Liver (tissue), 9 donors: ENCODE results near the gene MAPK8IP3. TPM values are rescaled to one million over a fixed set of nuclear protein-coding genes. Genes with fewer than 3 reads are reported as not detected.

ENCODE experiments used
- DNase-seq: peaks from one replicate; pipeline ENCODE4 v3.0.0-alpha.2; 2017; ENCODE audit warnings: low spot score
- H3K27ac ChIP-seq, 2 donors: one replicate each; pipeline ENCODE4 v1.7.0; 2013; ENCODE audit warnings: inconsistent platforms in 2 of 2, low read length in 2 of 2, control low read depth in 1 of 2, low read depth in 1 of 2, mild to moderate bottlenecking in 1 of 2
- H3K27me3 ChIP-seq, 4 donors: one replicate each; pipeline versions ENCODE4 v1.6.1 to v1.7.0; 2013; ENCODE audit warnings: low read length in 3 of 4, inconsistent platforms in 1 of 4, mild to moderate bottlenecking in 1 of 4, moderate library complexity in 1 of 4; ENCODE audit not compliant: control insufficient read depth in 4 of 4, insufficient read depth in 4 of 4
- H3K36me3 ChIP-seq, 4 donors: one replicate each; pipeline versions ENCODE4 v1.6.1 to v1.7.0; 2013; ENCODE audit warnings: low read length in 3 of 4, mild to moderate bottlenecking in 3 of 4, low read depth in 1 of 4, moderate library complexity in 1 of 4; ENCODE audit not compliant: control insufficient read depth in 4 of 4, insufficient read depth in 3 of 4
- H3K4me1 ChIP-seq, 4 donors: one replicate each; pipeline versions ENCODE4 v1.6.1 to v1.7.0; 2013; ENCODE audit warnings: low read length in 3 of 4, mild to moderate bottlenecking in 3 of 4, moderate library complexity in 1 of 4; ENCODE audit not compliant: control insufficient read depth in 4 of 4, insufficient read depth in 4 of 4
- H3K4me3 ChIP-seq, 3 donors: one replicate each; pipeline versions ENCODE4 v1.6.1 to v1.7.0; 2013; ENCODE audit warnings: low read length in 3 of 3, control low read depth in 1 of 3, low read depth in 1 of 3, mild to moderate bottlenecking in 1 of 3
- H3K9ac ChIP-seq, 2 donors: one replicate each; pipeline ENCODE4 v1.7.0; 2013; ENCODE audit warnings: low read length in 2 of 2, mild to moderate bottlenecking in 2 of 2, moderate library complexity in 2 of 2, control low read depth in 1 of 2, low read depth in 1 of 2
- H3K9me3 ChIP-seq, 4 donors: one replicate each; pipeline versions ENCODE4 v1.6.1 to v1.7.0; 2013; ENCODE audit warnings: low read length in 3 of 4; ENCODE audit not compliant: control insufficient read depth in 4 of 4
- EGR1 ChIP-seq, 2 donors: IDR thresholded peaks; 2 replicates each; pipeline ENCODE4 v1.6.1; 2016 to 2018; ENCODE audit warnings: antibody characterized with exemption in 2 of 2, low read depth in 2 of 2
- FOXA1 ChIP-seq: IDR thresholded peaks from 2 replicates; pipeline ENCODE4 v1.6.1; 2016; ENCODE audit warnings: antibody characterized with exemption
- FOXA2 ChIP-seq: IDR thresholded peaks from 2 replicates; pipeline ENCODE4 v1.6.1; 2016; ENCODE audit warnings: antibody characterized with exemption
- GABPA ChIP-seq, 2 donors: IDR thresholded peaks in 1 of 2; conservative IDR thresholded peaks in 1 of 2; 2 replicates each; pipeline ENCODE4 v1.6.1; 2016; ENCODE audit warnings: antibody characterized with exemption in 2 of 2, mild to moderate bottlenecking in 1 of 2, moderate library complexity in 1 of 2
- HNF4A ChIP-seq, 2 donors: conservative IDR thresholded peaks; 2 replicates each; pipeline ENCODE4 v1.6.1; 2016; ENCODE audit warnings: antibody characterized with exemption in 2 of 2, mild to moderate bottlenecking in 2 of 2
- JUND ChIP-seq, 2 donors: IDR thresholded peaks; 2 replicates each; pipeline ENCODE4 v1.6.1; 2016; ENCODE audit warnings: antibody characterized with exemption in 2 of 2
- NR2F2 ChIP-seq: IDR thresholded peaks from 2 replicates; pipeline ENCODE4 v1.6.1; 2016; ENCODE audit warnings: antibody characterized with exemption
- RAD21 ChIP-seq, 2 donors: IDR thresholded peaks; 2 replicates each; pipeline ENCODE4 v1.6.1; 2016; ENCODE audit warnings: antibody characterized with exemption in 2 of 2, mild to moderate bottlenecking in 2 of 2
- RXRA ChIP-seq, 2 donors: IDR thresholded peaks; 2 replicates each; pipeline ENCODE4 v1.6.1; 2017 to 2018; ENCODE audit warnings: antibody characterized with exemption in 2 of 2, mild to moderate bottlenecking in 1 of 2
- SP1 ChIP-seq: IDR thresholded peaks from 2 replicates; pipeline ENCODE4 v1.6.1; 2018; ENCODE audit warnings: antibody characterized with exemption, mild to moderate bottlenecking
- TAF1 ChIP-seq: conservative IDR thresholded peaks from 2 replicates; pipeline ENCODE4 v1.6.1; 2016; ENCODE audit warnings: antibody characterized with exemption, mild to moderate bottlenecking
- YY1 ChIP-seq: IDR thresholded peaks from 2 replicates; pipeline ENCODE4 v1.6.1; 2016; ENCODE audit warnings: antibody characterized with exemption, mild to moderate bottlenecking
- WGBS: extraction: QIAGEN DNeasy Blood & Tissue Kit; methylation state at CpG from one replicate; pipeline ENCODE4 v1.1.7; 2013; 5-methylcytosine and 5-hydroxymethylcytosine counted together
- polyA plus RNA-seq, 2 donors: library from polyadenylated mRNA; stranded (reverse) in 1 of 2; unstranded in 1 of 2; fragments of 200-250 nt in 1 of 2; fragments of >200 nt in 1 of 2; fragmentation: Nextera tagmentation in 1 of 2; extraction: Ambion mirVana in 1 of 2; gene quantifications; one replicate each; pipeline versions ENCODE4 v1.2.1 to v1.2.3, GENCODE V29; 2013 to 2015
- total RNA-seq, 2 donors: library from RNA; depleted of rRNA; stranded (reverse); fragments of >200 nt; gene quantifications; one replicate each; pipeline ENCODE4 v1.2.3, GENCODE V29; 2014
- TF ChIP-seq, protein P1 (sequence below): IDR thresholded peaks from 2 replicates; pipeline ENCODE4 v1.6.1; 2016; ENCODE audit warnings: antibody characterized with exemption, mild to moderate bottlenecking
- TF ChIP-seq, protein P2 (sequence below): fragments of 150-350 bp; IDR thresholded peaks from 2 replicates; pipeline ENCODE4 v1.5.1; 2017; ENCODE audit warnings: improper control_type of control experiment, low read depth, low read length; ENCODE audit not compliant: missing input control
- TF ChIP-seq, protein P3 (sequence below): IDR thresholded peaks from 2 replicates; pipeline ENCODE4 v1.6.1; 2016; ENCODE audit warnings: antibody characterized with exemption
- TF ChIP-seq, protein P4 (sequence below): IDR thresholded peaks from 2 replicates; pipeline ENCODE4 v1.6.1; 2016; ENCODE audit warnings: antibody characterized with exemption
- TF ChIP-seq, protein P5 (sequence below): IDR thresholded peaks from 2 replicates; pipeline ENCODE4 v1.6.1; 2016; ENCODE audit warnings: antibody characterized with exemption
- donor health status: healthy.
- donor health status: healthy.
- donor health status: healthy.
- donor health status: healthy.
- donor health status: healthy.

The MAPK8IP3 gene
- total and polyA plus RNA-seq, 4 donors = 4.1 to 43.0 (median 9.3) TPM

DNA sequence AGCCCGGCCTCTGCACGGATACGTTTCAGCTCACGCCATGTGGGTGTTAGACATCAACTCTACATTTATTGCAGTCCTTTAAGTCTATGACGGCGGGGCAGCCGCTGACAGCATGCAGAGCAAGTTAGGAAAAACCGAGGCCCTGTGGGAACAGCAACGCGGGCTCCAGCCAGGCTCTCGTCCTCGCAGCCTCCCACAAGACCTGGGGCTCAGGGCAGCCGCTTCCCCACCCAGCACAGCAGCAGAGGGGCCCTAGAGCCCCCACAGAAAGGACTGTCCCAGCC, 70.6 kb downstream of the MAPK8IP3 start:
- TF ChIP-seq, protein P1, sequence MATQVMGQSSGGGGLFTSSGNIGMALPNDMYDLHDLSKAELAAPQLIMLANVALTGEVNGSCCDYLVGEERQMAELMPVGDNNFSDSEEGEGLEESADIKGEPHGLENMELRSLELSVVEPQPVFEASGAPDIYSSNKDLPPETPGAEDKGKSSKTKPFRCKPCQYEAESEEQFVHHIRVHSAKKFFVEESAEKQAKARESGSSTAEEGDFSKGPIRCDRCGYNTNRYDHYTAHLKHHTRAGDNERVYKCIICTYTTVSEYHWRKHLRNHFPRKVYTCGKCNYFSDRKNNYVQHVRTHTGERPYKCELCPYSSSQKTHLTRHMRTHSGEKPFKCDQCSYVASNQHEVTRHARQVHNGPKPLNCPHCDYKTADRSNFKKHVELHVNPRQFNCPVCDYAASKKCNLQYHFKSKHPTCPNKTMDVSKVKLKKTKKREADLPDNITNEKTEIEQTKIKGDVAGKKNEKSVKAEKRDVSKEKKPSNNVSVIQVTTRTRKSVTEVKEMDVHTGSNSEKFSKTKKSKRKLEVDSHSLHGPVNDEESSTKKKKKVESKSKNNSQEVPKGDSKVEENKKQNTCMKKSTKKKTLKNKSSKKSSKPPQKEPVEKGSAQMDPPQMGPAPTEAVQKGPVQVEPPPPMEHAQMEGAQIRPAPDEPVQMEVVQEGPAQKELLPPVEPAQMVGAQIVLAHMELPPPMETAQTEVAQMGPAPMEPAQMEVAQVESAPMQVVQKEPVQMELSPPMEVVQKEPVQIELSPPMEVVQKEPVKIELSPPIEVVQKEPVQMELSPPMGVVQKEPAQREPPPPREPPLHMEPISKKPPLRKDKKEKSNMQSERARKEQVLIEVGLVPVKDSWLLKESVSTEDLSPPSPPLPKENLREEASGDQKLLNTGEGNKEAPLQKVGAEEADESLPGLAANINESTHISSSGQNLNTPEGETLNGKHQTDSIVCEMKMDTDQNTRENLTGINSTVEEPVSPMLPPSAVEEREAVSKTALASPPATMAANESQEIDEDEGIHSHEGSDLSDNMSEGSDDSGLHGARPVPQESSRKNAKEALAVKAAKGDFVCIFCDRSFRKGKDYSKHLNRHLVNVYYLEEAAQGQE = no peak
- no peak for TF ChIP-seq FOXA2
- TF ChIP-seq EGR1 (IDR thresholded peaks at IDR 0.05; ENCODE audit: low read depth in 2 of 2) = no peak
- TF ChIP-seq GABPA (IDR thresholded peaks at IDR 0.05 in 1 of 2, conservative IDR thresholded peaks at IDR 0.05 in 1 of 2) = no peak
- no peak for TF ChIP-seq YY1
- TF ChIP-seq NR2F2 = no peak
- TF ChIP-seq, protein P2, sequence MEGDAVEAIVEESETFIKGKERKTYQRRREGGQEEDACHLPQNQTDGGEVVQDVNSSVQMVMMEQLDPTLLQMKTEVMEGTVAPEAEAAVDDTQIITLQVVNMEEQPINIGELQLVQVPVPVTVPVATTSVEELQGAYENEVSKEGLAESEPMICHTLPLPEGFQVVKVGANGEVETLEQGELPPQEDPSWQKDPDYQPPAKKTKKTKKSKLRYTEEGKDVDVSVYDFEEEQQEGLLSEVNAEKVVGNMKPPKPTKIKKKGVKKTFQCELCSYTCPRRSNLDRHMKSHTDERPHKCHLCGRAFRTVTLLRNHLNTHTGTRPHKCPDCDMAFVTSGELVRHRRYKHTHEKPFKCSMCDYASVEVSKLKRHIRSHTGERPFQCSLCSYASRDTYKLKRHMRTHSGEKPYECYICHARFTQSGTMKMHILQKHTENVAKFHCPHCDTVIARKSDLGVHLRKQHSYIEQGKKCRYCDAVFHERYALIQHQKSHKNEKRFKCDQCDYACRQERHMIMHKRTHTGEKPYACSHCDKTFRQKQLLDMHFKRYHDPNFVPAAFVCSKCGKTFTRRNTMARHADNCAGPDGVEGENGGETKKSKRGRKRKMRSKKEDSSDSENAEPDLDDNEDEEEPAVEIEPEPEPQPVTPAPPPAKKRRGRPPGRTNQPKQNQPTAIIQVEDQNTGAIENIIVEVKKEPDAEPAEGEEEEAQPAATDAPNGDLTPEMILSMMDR = no peak
- no peak for TF ChIP-seq TAF1
- TF ChIP-seq, protein P3, sequence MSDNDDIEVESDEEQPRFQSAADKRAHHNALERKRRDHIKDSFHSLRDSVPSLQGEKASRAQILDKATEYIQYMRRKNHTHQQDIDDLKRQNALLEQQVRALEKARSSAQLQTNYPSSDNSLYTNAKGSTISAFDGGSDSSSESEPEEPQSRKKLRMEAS = no peak
- no peak for TF ChIP-seq FOXA1
- TF ChIP-seq, protein P4, sequence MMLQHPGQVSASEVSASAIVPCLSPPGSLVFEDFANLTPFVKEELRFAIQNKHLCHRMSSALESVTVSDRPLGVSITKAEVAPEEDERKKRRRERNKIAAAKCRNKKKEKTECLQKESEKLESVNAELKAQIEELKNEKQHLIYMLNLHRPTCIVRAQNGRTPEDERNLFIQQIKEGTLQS = no peak
- TF ChIP-seq, protein P5, sequence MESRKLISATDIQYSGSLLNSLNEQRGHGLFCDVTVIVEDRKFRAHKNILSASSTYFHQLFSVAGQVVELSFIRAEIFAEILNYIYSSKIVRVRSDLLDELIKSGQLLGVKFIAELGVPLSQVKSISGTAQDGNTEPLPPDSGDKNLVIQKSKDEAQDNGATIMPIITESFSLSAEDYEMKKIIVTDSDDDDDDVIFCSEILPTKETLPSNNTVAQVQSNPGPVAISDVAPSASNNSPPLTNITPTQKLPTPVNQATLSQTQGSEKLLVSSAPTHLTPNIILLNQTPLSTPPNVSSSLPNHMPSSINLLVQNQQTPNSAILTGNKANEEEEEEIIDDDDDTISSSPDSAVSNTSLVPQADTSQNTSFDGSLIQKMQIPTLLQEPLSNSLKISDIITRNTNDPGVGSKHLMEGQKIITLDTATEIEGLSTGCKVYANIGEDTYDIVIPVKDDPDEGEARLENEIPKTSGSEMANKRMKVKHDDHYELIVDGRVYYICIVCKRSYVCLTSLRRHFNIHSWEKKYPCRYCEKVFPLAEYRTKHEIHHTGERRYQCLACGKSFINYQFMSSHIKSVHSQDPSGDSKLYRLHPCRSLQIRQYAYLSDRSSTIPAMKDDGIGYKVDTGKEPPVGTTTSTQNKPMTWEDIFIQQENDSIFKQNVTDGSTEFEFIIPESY = no peak
- TF ChIP-seq RAD21 (IDR thresholded peaks at IDR 0.05) = no peak
- TF ChIP-seq RXRA (IDR thresholded peaks at IDR 0.05) = no peak
- no peak for TF ChIP-seq JUND (IDR thresholded peaks at IDR 0.05)
- TF ChIP-seq HNF4A (conservative IDR thresholded peaks at IDR 0.05) = no peak
- TF ChIP-seq SP1 = no peak

DNA sequence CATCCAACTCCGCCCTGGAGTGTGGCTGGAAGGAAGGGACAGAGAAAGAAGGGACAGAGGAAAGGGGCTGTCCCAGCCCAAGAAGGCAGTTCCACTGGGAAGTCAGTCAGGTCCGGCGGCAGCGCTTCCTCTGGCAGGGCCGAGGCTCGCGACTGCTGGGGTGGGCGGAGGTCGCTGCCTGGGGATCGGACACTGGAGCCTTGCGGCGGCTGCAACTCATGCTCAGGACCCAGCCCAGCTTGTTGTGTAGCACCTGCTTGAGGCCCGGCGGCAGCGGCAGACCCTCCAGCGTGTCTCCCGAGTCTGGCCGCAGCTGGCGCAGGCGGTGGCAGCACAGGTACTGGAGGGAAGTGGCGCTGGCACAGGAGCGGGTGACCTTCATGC, 71.0 kb downstream of the MAPK8IP3 start:
- H3K9ac ChIP-seq = no peak overlapping the region
- peaks cover 0 to 18% (median 10%) of the 10 kb centered on the region in 4 donors for H3K36me3 ChIP-seq
- H3K9me3 ChIP-seq = no peaks in the 10 kb centered on the region
- no peak for TF ChIP-seq NR2F2
- TF ChIP-seq JUND (IDR thresholded peaks at IDR 0.05) = no peak
- no peak for TF ChIP-seq HNF4A (conservative IDR thresholded peaks at IDR 0.05)
- no peak for TF ChIP-seq SP1
- TF ChIP-seq, protein P4 = no peak
- no peak for TF ChIP-seq GABPA (IDR thresholded peaks at IDR 0.05 in 1 of 2, conservative IDR thresholded peaks at IDR 0.05 in 1 of 2)
- TF ChIP-seq, protein P5 = no peak
- no peak for DNase-seq
- peaks cover 22 to 66% (median 47%) of the 10 kb centered on the region in 4 donors for H3K4me1 ChIP-seq
- H3K4me3 ChIP-seq = no peak overlapping the region
- no peak overlapping the region for H3K27ac ChIP-seq
- H3K27me3 ChIP-seq = no peaks in the 10 kb centered on the region
- WGBS = 92% methylated on average over 22 of the region's 22 CpGs

More for the DNA sequence above, 70.6 kb downstream of the MAPK8IP3 start:
- H3K9me3 ChIP-seq = no peaks in the 10 kb centered on the region
- peaks cover 0 to 18% (median 10%) of the 10 kb centered on the region in 4 donors for H3K36me3 ChIP-seq
- peaks cover 22 to 66% (median 48%) of the 10 kb centered on the region in 4 donors for H3K4me1 ChIP-seq
- 92% methylated on average over 13 of the region's 13 CpGs for WGBS
- H3K4me3 ChIP-seq = no peak overlapping the region
- no peak for DNase-seq
- H3K9ac ChIP-seq = no peak overlapping the region
- no peak overlapping the region for H3K27ac ChIP-seq
- no peaks in the 10 kb centered on the region for H3K27me3 ChIP-seq
